ENCODE measurements around the gene ZNF581.

DNA sequence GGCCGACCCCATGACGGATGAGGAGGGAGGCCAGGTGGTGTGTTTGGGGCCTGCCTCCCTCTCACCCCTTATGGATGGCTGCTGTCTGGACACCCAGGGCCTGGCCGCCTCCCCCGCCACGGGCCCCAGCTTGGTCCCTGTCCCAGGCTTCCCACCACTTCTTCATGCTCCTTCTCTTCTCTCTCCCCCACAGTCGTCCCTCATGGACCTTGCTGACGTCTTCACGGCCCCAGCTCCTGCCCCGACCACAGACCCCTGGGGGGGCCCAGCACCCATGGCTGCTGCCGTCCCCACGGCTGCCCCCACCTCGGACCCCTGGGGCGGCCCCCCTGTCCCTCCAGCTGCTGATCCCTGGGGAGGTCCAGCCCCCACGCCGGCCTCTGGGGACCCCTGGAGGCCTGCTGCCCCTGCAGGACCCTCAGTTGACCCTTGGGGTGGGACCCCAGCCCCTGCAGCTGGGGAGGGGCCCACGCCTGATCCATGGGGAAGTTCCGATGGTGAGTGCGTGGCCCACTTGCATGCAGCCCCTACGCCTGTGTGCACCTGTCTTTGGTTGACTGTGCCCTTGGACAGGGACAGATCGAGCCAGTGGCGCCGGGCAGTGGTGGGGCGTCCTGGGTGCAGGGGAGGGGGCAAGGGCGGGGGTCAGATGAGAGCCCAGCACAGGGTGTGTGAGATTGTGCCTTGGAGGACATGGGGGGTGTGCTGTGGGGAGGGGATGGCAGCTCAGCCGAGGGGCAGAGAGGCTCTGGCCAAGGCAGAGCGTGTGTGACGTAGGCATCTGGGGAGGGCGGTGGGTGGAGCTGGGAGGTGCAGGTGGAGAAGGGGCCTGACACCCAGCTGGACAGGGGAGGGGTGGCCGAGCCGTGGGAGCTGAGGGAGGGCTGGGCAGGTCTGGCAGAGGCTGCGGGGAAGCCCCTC lies 48.4 kb downstream of the ZNF581 start:
- TF ChIP-seq, protein P1, sequence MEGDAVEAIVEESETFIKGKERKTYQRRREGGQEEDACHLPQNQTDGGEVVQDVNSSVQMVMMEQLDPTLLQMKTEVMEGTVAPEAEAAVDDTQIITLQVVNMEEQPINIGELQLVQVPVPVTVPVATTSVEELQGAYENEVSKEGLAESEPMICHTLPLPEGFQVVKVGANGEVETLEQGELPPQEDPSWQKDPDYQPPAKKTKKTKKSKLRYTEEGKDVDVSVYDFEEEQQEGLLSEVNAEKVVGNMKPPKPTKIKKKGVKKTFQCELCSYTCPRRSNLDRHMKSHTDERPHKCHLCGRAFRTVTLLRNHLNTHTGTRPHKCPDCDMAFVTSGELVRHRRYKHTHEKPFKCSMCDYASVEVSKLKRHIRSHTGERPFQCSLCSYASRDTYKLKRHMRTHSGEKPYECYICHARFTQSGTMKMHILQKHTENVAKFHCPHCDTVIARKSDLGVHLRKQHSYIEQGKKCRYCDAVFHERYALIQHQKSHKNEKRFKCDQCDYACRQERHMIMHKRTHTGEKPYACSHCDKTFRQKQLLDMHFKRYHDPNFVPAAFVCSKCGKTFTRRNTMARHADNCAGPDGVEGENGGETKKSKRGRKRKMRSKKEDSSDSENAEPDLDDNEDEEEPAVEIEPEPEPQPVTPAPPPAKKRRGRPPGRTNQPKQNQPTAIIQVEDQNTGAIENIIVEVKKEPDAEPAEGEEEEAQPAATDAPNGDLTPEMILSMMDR (IDR thresholded peaks at IDR 0.05), result no peak
- no peak for TF ChIP-seq POLR2AphosphoS5 (IDR thresholded peaks at IDR 0.05; ENCODE audit: low read depth, low read length)
